IPS-NIHi11 (cell line): ENCODE measurements around the gene ENOX1.

Experiments
- DNase-seq: peaks from one replicate; pipeline ENCODE4 v3.0.0; 2012; ENCODE audit warnings: mixed read lengths, low spot score

Gene ENOX1

GRCh38 chr13:43246382-43246781, 540.4 kb downstream of the ENOX1 start:
- DNase-seq: no peak

GRCh38 chr13:43245374-43245964, 541.3 kb downstream of the ENOX1 start:
- no peak for DNase-seq

GRCh38 chr13:43244481-43244880, 542.3 kb downstream of the ENOX1 start:
- no peak for DNase-seq

DNA sequence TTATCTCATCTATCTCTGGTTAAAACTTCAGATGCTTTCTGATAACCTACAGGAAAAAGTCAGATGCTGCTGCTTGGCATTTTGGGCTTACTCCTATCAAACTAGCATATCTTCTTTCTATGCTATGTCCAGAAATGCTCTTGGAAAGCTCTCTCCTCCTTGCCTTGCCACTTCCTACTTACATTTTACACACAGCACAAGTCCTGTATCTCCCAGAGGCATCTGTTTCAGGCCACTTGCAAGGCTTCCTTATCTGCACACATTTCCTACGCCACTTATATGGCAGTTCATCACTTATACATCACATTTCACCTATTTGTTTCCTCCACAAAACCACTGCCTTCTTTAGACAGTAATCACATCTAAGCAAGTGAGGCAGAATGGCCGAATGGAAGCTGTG, 543.1 kb downstream of the ENOX1 start:
- no peak for DNase-seq

GRCh38 chr13:43242040-43242439, 544.7 kb downstream of the ENOX1 start:
- no peak for DNase-seq

GRCh38 chr13:43240278-43240677, 546.5 kb downstream of the ENOX1 start:
- DNase-seq: no peak

DNA sequence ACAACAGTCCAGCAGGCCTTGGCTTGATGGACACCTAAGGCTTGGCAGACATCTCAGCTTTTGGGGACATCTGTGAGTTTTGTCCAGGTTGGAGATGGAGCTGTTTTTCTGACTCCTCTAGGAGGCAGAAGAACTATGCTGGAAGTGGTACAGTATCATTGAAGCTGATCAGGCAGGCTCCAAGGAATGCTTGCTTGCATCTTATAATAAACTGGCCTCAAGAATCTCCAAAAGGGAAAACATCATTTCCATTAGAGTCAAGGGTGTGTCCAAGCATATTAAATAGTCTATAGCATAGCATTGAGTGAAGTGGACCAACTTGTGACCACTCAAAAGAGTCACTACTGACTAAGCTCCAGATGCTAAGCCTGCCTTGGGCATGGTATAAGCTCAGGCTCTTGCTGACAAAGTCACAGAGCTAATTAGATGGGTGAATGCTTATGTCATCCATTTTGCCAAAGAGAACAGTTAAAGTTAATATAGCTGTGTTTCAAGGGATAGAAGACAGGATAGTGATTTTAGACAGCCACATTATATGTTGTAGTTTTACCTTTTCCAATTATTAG, 547.4 kb downstream of the ENOX1 start:
- no peak for DNase-seq

DNA sequence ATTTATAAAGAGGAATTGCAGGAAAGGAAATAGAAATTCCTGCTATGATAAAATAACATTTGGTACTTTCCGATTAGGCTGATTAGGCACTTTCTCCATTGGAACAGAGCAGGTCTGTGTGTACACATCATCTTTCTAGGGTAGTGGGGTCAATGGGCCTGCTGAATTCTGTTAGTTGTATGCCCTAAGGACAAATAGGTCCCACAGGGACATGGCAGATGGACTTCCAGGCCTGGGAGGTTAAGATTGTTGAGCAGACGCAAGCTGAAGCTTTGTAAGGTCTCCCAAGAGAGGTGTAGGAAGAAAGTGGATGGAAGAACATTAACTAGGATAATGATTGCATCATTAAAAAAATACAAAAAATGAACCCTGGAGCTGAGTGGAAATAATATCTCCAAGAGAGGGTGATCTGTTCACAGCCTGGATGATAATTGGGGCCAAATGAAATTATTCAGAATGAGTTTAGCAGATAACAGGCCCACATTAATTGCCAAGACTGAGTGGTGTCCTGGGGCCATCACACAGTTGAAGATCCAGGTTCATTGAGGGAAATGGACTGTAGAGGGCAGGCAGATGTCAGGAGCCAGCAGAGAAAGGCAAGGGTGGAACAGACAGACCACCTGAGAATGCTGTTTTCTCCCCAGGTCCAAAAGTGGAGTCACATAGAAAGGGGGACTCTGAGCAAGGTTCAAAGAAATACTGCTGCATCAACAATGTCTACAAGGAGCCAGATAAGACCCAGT, 548.3 kb downstream of the ENOX1 start:
- no peak for DNase-seq

- no peak for DNase-seq
Observed at GRCh38 chr13:43237616-43238015, 549.2 kb downstream of the ENOX1 start.

GRCh38 chr13:43235028-43235427, 551.7 kb downstream of the ENOX1 start:
- DNase-seq: no peak

- DNase-seq: no peak
Observed at GRCh38 chr13:43232873-43233265, 553.9 kb downstream of the ENOX1 start.

- DNase-seq: no peak
Observed at GRCh38 chr13:43232144-43232872, 554.5 kb downstream of the ENOX1 start.

DNA sequence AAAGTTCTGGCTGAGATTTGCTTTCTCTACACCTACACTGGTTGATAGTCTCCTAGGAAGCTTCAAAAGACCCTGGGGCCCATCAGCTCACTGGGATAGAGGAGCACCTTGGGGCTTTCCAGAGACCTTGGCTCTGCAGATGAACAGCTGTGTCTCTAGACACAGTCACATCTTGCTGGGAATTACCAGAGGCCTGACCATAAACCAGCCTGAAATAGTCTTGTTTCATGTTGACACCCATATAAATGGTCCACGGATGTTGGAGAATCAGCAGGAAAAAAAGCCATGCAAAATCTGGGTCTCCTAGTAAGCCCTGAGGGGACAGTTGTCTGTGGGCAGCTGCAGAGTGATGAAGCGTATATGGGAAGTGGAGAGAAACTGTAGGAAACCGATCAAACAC, 555.8 kb downstream of the ENOX1 start:
- DNase-seq: no peak

DNA sequence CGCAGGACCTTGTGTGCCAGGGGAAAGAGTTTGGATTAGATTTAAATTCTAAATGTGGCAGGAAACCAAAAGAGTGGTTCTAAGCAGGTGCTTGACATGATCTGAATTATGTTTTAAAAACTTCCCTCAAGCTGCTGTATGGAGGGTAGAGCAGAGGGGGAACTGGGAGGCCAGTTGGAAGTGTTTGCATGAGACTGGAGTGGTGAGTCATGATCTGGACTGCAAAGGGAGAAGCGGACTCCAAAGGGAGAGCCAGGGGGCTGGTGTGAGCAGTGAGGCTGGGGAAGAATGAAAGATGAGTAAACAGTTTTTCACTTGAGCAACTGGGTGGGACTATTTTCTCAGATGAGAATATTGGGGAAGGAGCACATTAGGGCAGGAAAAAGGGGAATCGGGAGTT, 557.3 kb downstream of the ENOX1 start:
- DNase-seq: no peak

- DNase-seq: no peak
Observed at GRCh38 chr13:43227721-43228120, 559.1 kb downstream of the ENOX1 start.

- no peak for DNase-seq
Observed at GRCh38 chr13:43223216-43223615, 563.6 kb downstream of the ENOX1 start.

DNA sequence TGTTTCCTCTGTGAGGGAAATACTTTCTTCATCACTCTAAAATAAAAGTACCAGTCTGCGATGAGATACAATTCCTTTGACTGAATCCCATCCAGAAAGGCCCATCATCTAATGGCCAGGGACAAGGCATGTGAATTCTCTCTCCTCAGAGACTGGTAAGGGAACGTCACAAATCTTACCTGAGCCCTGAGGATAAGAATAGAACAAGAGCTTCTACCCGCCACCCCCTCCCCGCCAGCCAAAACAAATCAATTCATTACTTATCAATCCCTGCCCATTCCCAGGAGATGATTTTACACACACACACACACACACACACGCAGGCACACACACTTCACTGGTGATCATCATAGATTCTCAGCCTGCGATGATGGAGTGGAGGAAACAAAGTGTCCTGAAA, 564.7 kb downstream of the ENOX1 start:
- DNase-seq: no peak

DNA sequence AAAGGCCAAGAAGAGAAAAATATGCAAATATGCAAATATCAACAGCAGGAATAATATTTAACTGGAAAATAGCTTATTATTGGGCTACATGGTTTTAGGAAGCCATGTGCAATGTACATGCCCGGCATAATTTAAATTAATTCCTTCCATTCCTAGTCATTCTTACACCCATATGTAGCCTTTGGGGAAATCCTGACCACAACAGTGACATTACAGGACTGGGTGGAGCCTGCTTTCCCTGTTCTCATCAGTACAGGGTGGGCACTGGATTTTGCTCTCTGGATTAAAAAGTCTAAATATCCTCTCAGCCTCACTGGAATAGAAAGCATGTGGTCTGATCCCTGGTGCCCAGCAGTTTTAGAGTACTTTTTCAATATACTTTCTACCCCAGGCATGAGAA, 565.2 kb downstream of the ENOX1 start:
- DNase-seq: no peak

DNA sequence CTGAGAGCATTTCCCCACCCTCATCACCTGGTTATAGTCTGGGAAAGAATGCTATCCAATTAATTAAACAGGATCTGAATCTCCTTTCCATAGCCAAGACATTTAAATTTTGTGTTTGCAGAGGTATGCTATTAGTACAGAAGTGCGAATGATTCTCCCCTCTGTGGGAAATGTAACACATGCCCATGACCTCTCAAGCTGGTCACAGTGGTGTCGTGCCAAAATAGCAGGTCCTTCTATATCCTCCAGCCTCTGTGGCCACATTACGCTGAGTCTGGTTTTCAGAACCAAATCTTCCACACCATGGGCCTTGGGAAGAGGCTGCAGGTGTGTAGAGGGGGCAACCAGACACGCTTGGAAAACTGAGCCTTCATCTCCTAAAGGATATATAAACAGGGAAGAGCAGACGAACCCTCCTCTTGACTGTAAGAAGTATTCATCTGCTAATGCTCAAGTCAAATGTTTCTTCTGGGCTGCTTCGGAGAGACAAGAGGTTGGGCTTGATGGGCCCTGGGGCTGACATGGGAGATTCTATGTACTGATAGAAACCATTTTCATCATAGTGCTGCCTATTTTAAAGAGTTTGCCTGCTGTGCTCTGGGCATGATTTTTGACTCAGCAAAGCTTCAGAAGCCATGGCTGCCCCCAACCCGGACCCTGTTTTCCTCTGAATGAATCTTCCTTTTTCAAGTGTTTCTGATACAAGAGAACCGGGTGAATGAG, 565.7 kb downstream of the ENOX1 start:
- DNase-seq: no peak

- DNase-seq: no peak
Observed at GRCh38 chr13:43214124-43214523, 572.6 kb downstream of the ENOX1 start.

GRCh38 chr13:43206838-43207237, 579.9 kb downstream of the ENOX1 start:
- no peak for DNase-seq

DNA sequence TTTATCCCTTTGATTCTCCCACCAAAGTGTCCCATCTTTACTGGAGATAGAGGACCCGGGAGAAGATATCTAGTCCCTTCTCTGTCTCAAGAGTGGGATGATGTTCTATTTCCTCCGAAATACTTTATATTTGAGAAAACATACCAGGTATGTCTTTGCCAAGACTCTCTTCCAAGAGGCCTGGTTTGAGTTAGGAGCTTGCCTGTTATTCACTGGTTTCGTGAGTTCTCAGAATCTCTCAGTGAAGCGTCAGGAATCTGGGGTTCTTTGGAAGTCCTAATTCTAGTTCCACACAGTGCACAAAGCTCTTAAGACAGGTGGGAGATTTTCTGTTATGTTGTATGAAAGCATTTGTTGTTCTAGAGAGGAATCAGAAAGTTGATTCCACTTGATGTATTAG, 581.4 kb downstream of the ENOX1 start:
- DNase-seq: no peak
